Left lobe of liver (tissue), 1 donor: ENCODE data around the gene HDHD5. TPM values are rescaled to one million over a fixed set of nuclear protein-coding genes. Genes with fewer than 3 reads are reported as not detected.

ENCODE experiments used
- total RNA-seq: library from RNA; stranded (reverse); gene quantifications from one replicate; pipeline ENCODE4 v1.2.1, GENCODE V29; 2021
- donor health status: DM: no; HTN: yes; CAD: no.

The HDHD5 gene
- total RNA-seq, 1 donor from 2014 or later: 31.7 TPM

Other genes with a start within 250 kb of the HDHD5 start
- not detected for gene GAB4, start 151.1 kb downstream of the HDHD5 start, total RNA-seq
- gene IL17RA, start 74.3 kb downstream of the HDHD5 start, total RNA-seq: 11.1 TPM
- 0.10 TPM for gene TMEM121B, start 37.9 kb downstream of the HDHD5 start, total RNA-seq
- 5.7 TPM for gene ADA2, start 60.2 kb upstream of the HDHD5 start, total RNA-seq
- 12.0 TPM for gene CECR2, start 210.2 kb upstream of the HDHD5 start, total RNA-seq